ENCODE data around the gene TESK1. TPM values are rescaled to one million over a fixed set of nuclear protein-coding genes. Genes with fewer than 3 reads are reported as not detected.
"Not testable (repeated sequence)": the region's sequence is repeated elsewhere in the genome, so short reads cannot be mapped to it uniquely, and the experiment has no call there.

TESK1 gene
- total RNA-seq, 1 donor from 2014 or later, result 12.2 TPM

DNA sequence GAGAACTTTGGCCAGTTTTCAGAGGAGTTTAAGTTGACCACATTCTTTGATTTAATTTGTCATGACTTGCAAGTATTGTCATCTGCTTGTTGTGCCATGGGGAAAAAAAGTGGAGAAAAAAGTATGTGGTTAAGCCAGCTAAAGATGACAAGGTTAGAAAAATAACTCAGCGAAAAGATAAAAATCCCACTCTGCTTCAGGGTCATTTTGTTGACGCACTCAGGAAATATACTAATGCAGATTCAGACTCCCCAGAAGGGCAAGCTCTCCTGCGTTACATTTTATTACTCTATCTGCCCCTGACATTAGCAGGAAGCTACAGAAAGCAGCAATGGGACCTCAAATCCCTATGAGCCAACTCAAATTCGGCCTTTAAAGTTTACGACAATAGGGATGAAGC, 27.6 kb upstream of the TESK1 start:
- no peak for DNase-seq (ENCODE audit: low spot score in 2 of 2)

DNA sequence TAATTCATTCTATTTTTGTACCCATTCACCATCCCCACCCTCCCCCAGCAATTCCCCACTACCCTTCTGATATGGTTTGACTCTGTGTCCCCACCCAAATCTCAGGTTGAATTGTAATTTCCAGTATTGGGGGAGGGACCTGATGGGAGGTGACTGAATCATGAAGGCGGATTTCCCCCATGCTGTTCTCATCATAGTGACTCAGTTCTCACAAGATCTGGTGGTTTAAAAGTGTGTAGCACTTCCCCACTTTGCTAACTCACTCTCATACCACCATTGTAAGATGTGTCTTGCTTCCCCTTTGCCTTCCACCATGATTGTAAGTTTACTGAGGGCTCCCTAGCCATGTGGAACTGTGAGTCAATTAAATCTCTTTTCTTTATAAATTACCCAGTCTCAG, 25.9 kb upstream of the TESK1 start:
- DNase-seq (ENCODE audit: low spot score in 2 of 2), result no peak
- no peak for FAIRE-seq

More for the DNA sequence above, 27.6 kb upstream of the TESK1 start:
- FAIRE-seq, result no peak

DNA sequence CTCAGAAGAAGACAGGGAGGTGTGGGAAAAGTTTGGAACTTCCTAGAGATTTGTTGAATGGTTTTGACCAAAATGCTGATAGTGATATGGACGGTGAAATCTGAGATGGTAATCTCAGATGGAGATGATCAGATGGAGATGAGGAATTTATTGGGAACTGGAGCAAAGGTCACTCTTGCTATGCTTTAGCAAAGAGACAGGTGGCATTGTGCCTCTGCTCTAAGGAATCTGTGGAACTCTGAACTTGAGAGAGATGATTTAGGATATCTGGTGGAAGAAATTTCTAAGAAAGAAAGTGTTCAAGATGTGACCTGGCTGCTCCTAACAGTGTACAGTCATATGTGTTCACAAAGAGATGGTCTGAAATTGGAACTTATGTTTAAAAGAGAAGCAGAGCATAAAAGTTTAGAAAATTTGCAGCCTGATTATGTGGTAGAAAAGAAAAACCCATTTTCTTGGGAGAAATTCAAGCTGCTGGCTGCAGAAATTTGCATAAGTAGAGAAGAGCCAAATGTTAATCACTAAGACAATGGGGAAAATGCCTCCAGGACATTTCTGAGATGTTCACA, 25.3 kb upstream of the TESK1 start:
- not testable (repeated sequence) for FAIRE-seq; DNase-seq (ENCODE audit: low spot score in 2 of 2)

DNA sequence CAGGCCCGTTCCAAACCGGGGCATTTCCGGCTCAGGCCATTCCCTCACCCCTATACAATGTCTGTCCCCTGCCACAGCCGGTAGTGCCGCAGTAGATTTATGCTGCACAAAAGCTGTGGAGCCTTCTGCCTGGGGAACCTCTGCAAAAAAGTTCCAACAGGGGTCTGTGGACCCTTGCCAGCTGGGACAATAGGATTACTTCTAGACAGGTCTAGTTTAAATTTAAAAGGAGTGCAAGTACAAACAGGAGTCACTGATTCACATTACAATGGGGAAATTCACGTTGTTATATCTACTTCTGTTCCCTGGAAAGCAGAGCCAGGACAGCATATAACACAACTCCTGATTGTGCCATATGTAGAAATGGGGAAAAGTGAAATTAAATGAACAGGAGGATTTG, 21.5 kb upstream of the TESK1 start:
- DNase-seq (ENCODE audit: low spot score in 2 of 2); FAIRE-seq: not testable (repeated sequence)

DNA sequence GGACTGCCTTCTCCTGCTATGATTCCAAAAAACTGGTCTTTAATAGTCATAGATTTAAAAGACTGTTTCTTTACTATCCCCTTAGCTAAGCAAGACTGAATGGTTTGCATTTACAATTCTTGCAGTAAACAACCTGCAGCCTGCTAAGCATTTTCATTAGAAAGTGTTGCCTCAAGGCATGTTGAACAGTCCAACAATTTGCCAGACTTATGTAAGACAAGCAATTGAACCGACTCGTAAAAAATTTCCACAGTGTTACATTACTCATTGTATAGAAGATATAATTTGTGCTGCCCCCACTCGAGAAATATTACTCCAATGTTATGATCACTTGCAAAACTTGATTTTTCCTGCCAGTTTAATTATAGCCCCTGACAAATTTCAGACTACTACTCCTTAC, 20.4 kb upstream of the TESK1 start:
- FAIRE-seq; DNase-seq (ENCODE audit: low spot score in 2 of 2): not testable (repeated sequence)

DNA sequence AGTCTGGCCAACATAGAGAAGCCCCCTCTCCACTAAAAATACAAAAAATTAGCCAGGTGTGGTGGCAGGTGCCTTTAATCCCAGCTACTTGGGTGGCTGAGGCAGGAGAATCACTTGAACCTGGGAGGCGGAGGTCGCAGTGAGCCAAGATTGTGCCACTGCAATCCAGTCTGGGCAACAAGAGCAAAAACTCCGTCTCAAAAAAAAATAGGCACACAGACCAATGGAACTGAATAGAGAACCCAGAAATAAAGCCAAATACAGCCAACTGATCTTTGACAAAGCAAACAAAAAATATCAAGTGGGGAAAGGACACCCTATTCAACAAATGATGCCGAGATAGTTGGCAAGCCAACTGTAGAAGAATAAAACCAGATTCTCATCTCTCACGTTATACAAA, 16.6 kb upstream of the TESK1 start:
- not testable (repeated sequence) for FAIRE-seq

DNA sequence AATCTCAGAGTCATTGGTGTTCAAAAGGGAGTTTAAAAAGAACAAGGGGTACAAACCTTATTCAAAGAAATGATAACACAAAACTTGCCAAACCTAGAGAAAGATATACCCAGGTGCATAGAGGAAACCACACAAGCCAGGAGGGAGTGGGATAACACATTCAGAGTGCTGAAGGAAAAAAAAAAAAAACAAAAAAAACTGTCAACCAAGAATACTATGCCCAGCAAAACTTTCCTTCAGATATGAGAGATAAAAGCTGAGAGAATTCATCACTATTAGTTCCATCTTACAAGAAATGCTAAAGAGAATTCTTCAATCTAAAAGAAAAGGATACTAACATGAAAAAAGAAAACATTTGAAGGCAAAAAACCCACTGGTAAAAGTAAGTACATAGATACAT, 11.5 kb upstream of the TESK1 start:
- no peak for FAIRE-seq
- no peak for DNase-seq (ENCODE audit: low spot score in 2 of 2)

More for the DNA sequence above, 16.6 kb upstream of the TESK1 start:
- DNase-seq (ENCODE audit: low spot score in 2 of 2), result not testable (repeated sequence)

DNA sequence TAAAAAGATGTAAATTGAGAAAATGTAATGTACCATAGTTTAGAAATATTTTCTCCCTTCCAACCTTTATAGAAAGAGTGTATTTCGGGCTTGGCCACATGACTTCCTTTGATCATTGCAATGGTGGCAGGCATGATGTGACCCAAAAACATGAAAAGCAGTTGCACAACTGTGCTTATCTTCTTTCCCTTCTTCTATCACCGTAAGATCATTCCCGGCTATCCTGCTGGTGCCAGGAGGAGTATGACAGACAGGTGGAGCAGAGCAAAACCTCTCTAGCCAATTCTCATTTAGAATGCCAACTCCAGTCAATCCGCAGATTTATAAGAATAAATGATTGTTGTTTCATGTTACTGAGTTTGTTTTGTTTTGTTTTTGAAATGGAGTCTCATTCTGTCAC, 10.6 kb upstream of the TESK1 start:
- no peak for FAIRE-seq
- DNase-seq (ENCODE audit: low spot score in 2 of 2), result no peak

DNA sequence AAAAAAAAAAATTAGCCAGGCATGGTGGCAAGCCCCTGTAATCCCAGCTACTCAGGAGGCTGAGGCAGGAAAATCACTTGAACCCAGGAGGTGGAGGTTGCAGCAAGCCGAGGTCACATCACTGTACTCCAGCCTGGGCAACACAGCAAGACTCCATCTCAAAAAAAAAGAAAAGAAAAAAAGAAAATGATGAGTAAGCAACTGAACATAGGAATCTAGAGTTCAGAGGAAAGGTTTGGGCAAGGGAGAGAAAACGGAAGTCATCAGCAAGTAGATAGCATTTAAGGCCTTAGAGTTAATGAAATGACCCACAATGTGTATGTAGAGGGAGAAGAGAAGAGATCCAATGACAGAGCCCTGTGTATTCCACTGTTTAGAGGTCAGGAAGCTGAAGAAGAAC, 8.2 kb upstream of the TESK1 start:
- not testable (repeated sequence) for DNase-seq (ENCODE audit: low spot score in 2 of 2); FAIRE-seq

DNA sequence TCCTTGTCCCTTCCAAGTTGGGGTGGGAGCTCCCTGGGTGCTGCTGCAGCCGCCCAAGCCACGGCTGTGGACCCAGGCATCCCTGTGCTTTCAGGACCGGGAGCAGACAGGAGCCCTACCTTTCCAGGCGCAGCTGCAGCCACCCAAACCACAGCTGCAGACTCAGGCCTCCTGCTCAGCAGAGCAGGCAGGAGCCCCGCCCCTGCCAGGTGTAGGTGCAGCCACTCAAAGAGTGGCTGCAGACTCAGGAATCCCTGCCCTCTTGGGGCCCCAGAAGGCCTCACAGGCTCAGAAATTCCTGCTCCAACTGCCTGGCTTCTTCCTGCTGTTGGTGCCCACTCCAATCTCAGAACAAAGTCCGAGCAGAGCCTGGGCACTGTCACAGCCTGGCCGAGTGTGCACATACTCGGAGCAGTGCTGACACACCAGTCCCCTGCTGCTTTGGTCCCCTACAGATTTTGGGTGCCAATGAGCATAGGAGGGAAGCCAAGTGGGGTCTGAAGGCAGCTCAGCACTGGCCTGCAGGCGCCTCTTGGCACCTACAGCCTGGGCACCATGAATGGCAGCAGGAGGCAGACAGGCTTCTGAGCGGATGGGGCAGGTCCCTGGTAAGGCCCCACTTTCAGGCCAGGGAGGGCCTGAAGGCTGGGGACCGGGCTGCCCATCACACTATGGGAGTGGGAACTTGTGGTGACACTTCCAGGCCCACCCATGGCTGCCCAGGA, 6.0 kb upstream of the TESK1 start:
- FAIRE-seq (no peak), DNase-seq (ENCODE audit: low spot score in 2 of 2) (no peak)

DNA sequence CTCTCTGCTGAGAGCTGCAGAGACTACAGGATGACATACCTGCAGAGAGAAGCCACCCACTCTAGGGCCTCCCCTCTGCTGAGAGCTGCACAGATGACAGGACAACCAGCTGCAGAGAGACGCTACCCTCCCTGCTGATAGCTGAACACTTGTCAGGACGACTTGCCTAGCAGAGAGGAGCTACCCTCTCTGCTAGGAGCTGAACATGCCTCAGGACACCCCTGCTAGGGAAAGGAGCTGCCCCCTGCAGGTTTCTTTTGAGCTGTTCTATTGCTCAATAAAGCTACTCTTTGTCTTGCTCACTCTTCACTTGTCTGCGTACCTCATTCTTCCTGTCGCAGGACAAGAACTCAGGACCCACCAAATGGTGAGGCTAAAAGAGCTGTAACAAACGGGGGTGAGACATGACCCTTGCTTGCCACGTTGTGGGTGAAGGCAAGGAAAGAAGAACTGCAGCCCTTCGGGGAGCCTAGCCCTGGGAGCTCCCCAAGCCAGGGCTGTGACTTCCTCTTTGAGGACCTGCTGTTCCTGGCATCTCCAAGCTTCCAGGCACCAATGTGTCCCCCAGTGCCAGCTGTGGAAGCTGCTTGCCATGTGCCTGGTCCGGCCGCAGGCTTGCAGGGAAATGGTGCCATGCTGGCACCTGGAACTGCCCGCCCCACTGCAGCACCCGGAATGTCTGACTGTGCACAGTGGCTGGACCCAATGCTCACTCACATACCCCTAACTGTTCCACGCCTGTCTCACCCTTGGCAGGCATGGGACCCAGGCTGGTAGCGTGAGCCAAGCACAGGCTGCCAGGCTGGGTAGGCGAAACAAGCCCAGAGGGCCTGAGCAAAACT, 5.1 kb upstream of the TESK1 start:
- no peak for DNase-seq (ENCODE audit: low spot score in 2 of 2)
- FAIRE-seq, result no peak

DNA sequence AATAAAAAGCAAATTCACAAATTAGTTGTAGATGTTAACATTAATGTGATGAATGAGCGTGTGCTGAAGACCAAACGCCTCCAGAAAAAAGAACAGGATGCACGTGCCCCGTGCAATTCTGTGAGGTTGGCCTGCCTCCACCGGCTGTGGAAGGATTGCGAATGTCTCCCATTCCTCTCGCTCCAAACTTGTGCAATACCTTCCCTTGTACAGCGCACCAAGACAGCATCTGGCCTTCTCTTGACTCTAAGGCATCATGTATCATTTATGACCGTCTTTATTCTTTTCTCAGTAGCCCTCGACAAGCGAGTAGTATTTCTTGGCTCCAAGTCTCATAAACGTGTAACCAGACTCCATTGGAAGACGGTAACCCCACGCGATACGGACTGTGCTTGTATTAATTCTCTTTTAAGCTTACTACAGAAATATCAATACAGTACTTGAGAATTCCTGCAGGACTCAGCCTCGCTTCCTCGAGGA, 1.5 kb upstream of the TESK1 start:
- DNase-seq (ENCODE audit: low spot score in 2 of 2), result peak in 1 of 2 donors; percentile 34
- no peak for FAIRE-seq

DNA sequence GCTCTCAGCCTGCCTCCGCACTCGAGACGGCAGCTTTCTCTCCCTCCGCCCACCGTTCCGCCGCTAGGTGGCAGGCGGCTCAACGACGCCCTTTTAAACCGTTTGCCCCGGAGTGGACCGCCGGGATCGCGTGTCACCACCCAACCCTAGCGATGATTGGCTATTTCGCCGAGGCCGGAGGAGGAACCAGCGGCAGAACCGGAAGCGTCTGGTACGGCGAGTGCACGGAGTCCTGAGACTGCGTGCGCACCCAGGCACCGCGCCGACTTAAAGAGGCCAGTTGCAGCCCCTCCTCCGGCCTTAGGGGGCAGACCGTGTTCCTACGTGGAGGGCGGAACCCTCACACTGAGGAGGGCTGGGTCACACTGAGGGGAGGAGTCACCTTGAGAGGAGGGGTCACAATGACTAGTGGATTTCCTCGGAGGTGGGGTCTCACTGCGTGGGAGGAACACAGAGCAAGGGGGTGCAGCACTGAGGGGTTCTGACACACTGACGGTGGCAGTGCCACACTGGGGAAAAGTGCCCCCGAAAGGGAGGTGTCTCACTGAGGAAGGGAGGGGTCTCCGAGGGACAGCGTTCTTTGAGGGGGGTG, 980 bp upstream of the TESK1 start:
- FAIRE-seq (peak; percentile 82), DNase-seq (ENCODE audit: low spot score in 2 of 2) (peak; percentile 96)

DNA sequence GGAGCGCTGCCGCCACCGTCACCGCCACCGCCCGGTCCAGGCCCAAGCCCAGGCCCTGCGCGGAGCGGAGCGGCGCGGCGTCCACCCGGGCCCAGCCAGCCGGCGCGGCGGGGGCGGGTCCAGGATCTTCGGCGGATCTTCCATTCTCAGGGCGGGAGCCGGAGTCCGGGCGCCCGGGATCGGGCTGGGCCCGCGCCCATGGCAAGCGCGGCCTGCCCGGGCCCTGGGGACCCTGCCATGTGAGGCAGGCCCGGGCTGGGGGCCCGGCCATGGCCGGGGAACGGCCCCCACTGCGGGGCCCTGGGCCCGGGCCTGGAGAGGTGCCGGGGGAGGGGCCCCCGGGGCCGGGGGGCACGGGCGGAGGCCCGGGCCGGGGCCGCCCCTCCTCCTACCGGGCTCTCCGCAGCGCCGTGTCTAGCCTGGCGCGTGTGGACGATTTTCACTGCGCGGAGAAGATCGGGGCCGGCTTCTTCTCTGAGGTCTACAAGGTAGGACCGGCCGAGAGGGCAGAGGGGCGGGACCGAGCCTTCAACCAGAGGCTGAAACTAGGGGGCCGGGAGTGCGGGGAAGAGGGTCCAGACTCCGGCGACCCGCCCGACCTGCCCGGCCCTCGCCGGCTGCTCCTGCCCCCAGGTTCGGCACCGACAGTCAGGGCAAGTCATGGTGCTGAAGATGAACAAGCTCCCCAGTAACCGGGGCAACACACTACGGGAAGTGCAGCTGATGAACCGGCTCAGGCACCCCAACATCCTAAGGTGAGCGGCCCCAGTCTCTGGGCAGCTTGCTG, 482 bp downstream of the TESK1 start:
- DNase-seq (ENCODE audit: low spot score in 2 of 2), result no peak
- FAIRE-seq, result no peak

DNA sequence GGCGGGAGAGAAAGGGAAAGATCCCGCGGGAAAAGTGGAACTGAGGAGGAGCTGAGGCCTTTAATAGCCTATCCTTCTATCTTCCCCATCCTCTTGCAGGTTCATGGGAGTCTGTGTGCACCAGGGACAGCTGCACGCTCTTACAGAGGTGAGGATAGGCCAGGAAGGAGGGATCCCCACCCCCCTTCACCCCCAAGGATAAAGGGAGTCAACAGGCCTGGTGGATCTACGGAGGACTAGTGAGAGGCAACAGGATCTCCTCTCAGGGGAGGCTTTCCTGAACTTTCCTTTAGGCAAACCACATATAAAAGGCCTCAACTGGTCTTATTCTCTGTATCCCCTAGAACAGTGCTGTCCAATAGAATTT, 1.1 kb downstream of the TESK1 start:
- FAIRE-seq (no peak), DNase-seq (ENCODE audit: low spot score in 2 of 2) (peak in 1 of 2 donors; percentile 43)

DNA sequence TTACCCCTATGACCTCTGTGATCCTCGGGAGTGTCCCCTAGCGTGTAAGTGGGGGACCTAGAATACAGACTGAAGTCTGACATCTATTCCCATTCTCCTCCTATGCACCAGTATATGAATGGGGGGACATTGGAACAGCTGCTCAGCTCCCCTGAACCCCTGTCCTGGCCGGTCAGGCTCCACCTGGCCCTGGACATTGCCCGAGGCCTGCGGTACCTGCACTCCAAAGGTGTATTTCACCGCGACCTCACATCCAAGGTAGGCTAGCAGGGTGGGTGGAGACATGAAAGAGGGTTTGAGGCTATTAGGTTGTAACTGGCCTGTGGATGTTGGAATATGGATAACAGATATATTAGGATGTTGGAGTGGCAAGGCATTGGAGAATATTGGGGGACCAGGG, 1.7 kb downstream of the TESK1 start:
- FAIRE-seq, result no peak

DNA sequence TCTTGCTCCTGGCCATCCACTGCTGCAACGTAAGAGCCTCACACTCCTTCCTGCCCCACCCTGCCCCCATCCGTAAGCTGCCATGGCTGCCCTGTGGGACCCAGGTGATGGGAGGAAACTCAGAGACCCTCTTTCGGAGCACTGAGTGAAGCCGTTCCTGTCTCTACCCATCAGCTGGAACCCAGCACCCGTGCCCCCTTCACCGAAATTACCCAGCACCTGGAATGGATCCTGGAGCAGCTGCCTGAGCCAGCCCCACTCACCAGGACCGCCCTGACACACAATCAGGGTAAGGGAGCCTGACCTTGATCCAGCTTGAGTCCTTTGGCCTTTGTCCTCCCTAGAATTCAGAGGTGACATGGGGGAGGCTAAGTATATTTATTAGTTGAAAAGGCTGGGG, 3.2 kb downstream of the TESK1 start:
- FAIRE-seq, result no peak
- peak in 1 of 2 donors; percentile 19 for DNase-seq (ENCODE audit: low spot score in 2 of 2)

More for the DNA sequence above, 1.7 kb downstream of the TESK1 start:
- DNase-seq (ENCODE audit: low spot score in 2 of 2), result peak in 1 of 2 donors; percentile 20

DNA sequence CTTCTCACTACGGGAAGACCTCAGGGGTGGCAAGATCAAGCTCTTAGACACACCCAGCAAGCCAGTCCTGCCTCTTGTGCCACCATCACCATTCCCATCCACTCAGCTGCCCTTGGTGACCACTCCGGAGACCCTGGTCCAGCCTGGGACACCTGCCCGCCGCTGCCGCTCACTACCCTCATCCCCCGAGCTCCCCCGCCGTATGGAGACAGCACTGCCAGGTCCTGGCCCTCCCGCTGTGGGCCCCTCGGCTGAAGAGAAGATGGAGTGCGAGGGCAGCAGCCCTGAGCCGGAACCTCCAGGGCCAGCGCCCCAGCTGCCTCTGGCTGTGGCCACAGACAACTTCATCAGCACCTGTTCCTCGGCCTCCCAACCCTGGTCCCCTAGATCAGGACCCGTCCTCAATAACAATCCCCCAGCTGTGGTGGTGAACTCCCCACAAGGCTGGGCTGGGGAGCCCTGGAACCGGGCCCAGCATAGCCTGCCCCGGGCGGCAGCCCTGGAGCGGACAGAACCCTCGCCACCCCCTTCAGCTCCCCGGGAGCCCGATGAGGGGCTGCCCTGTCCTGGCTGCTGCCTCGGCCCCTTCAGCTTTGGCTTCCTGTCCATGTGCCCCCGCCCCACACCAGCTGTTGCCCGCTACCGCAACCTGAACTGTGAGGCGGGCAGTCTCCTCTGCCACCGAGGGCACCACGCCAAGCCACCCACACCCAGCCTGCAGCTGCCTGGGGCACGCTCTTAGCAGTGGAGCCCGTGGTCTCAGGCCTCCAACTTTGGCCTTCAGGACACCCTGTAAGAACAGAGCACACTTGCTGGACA, 4.1 kb downstream of the TESK1 start:
- no peak for DNase-seq (ENCODE audit: low spot score in 2 of 2)
- FAIRE-seq, result no peak

DNA sequence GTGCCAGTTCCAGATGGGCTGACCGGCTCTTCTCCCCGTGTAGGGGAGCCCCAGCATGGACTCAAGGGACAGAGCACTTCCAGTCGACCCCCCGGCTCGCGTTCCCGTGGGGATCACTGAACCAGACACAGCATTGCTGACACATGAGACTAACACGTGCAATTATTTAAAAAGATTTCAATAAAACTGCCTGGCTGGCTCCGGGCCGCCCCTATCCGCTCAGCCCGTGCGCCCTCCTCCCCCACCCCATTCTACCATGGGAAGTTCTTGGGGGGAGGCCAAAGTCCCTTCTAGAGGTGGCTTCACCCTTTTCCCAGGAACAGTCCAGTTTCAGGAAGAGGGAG, 4.7 kb downstream of the TESK1 start:
- FAIRE-seq (no peak), DNase-seq (ENCODE audit: low spot score in 2 of 2) (no peak)
